DMS53 (cell line): ENCODE results near the gene IGBP1.
A peak's percentile ranks its signal among the peaks of the same experiment; 100 is the strongest.
"Not testable (repeated sequence)": the region's sequence is repeated elsewhere in the genome, so short reads cannot be mapped to it uniquely, and the experiment has no call there.

ENCODE experiments used
- DNase-seq: peaks from one replicate; lab custom pipeline; 2025; lab: John Stamatoyannopoulos, UW

The IGBP1 gene

GRCh38 chrX:70133303-70134115 lies at the start of gene IGBP1:
Gene IGBP1 (plus strand): TSS chrX:70133447. CDS start chrX:70133948, 501 bp downstream.
- DNase-seq = peak; percentile 96

GRCh38 chrX:70084592-70085240 lies 48.5 kb upstream of the IGBP1 start:
- DNase-seq = no peak

GRCh38 chrX:70087857-70088630 lies 45.2 kb upstream of the IGBP1 start:
- DNase-seq = peak; percentile 59

DNA sequence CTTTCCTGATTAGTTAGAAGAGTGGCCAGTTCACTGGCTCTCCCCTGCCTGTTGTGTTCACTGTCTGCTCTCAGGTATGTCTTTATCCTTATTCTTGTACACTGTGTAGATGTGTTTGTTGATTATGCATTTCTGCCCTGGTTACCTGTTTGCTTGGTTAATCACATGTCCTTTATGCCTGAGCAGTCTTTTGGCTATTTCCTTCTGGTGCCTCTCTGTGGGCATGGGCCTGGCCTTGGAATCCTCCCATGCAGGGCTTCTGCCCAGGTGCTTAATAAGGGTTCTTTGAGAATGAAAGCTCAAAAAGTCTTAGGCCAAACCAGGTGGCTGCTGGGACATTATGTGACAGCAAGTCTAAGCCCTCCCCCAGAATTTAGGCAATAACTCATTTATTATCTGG lies 44.5 kb upstream of the IGBP1 start:
- DNase-seq = peak; percentile 10

- DNase-seq = no peak
Measured at GRCh38 chrX:70089604-70090297, 43.5 kb upstream of the IGBP1 start.

DNA sequence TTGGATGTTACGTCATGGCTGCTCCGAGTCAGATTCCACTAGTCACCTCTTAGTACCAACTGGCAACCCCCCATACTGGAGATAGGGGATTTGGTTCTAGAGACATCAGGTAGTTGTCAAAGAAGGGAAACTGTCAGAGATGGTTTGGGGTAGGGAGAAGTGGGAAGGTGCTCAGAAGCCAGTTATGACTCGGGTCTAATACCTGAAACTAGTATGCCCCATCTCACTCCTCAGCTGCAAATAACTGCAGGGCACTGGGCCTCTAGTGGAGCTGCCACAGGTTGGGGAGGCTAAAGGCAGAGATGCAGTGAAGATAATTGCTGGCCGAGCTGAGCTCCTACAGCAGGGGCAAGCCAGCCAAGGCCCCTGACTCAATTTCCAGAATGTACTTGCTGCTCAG lies 41.0 kb upstream of the IGBP1 start:
- no peak for DNase-seq

GRCh38 chrX:70096052-70096451 lies 37.2 kb upstream of the IGBP1 start:
- peak; percentile 55 for DNase-seq

GRCh38 chrX:70105229-70105628 lies 28.0 kb upstream of the IGBP1 start:
- DNase-seq = no peak

DNA sequence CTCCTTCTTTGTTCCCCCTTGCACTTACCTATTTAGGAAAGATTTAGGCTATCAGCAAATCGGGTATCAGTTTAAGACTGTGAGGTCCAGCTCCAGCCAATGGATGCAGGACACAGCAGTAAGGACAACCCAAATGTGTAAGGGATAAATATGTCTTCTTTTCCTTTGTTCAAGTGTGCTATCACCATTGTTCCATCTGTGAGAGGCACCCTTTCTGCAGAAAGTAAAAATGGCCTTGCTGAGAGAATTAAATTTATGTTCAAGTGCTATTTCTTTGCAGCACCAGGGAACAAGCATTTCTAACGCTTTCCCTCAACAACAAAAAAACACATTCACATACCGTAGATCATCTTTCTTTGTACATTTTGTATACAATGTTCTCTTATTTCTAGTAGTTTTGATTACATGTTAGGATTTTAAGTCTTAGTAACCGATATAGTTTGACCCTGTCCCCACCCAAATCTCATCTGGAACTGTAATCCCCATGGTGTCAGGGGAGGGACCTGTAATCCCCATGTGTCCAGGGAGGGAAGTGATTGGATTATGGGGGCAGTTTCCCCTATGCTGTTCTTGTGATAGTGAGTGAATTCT lies 21.7 kb upstream of the IGBP1 start:
- not testable (repeated sequence) for DNase-seq

- DNase-seq = peak; percentile 60
Measured at GRCh38 chrX:70117738-70118137, 15.5 kb upstream of the IGBP1 start.

DNA sequence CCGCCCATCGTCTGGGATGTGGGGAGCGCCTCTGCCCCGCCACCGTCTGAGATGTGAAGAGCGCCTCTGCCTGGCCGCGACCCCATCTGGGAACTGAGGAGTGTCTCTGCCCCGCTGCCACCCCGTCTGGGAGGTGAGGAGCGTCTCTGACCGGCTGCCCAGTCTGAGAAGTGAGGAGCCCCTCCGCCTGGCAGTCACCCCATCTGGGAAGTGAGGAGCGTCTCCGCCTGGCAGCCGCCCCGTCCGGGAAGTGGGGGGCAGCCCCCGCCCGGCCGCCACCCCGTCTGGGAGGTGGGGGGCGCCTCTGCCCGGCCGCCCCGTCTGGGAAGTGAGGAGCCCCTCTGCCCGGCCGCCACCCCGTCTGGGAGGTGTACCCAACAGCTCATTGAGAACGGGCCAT lies 10.2 kb upstream of the IGBP1 start:
- not testable (repeated sequence) for DNase-seq

DNA sequence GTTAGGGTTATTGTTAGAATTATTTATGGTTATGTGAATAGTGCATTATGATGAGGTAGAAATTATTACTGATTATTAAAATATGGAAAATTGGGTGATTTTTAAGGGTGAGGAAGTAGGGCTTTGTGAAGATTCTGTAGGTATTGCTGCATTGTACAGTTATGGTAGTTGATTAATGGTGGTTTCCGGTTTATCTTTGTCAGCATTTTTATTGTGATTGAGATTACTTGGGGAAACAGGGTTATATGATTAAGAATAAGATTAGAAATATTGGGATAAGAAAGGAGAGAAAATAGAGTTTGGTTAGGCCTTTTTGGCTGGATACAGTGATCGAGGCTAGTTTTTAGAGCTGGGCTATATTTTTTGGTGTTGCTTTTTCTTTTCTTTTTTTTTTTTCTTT lies 8.6 kb upstream of the IGBP1 start:
- DNase-seq = no peak

DNA sequence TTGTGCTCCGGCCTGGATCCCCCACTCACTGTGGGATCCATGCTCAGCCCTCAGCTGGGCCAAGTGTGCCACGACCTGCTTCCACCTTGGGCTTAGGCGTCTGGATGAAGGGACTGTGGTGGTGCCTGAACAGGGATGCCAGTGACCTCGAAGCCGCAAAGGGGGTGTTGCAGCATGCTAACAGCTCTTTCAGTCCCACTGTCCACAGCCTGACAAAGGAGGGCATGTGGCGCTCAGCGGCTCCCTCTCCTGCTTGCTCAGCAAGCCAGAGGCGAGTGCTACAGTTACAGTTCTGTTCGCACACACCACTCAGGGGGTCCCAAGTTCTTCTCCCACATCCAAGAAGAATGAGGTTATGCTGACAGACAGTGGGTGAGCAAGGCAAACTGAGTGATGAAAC lies 5.2 kb upstream of the IGBP1 start:
- DNase-seq = no peak

DNA sequence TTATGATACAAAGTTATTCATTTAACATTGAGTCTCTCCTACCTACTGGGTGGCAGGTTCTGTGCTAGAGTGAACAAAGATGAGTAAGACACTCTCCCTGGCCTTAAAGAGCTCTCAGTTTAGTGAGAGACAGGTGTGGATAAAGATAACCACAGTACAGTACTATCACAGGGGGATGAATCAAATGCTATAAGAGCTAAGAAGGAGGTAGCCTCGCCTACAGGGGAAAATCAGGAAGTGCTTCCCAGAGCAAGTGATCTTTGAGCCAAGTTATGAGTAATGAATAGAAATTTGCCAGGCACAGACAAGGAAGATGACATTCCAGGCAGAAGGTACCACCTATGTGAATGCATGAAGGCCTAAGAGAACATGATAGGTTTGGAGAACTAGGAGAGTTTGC lies 3.4 kb upstream of the IGBP1 start:
- no peak for DNase-seq

DNA sequence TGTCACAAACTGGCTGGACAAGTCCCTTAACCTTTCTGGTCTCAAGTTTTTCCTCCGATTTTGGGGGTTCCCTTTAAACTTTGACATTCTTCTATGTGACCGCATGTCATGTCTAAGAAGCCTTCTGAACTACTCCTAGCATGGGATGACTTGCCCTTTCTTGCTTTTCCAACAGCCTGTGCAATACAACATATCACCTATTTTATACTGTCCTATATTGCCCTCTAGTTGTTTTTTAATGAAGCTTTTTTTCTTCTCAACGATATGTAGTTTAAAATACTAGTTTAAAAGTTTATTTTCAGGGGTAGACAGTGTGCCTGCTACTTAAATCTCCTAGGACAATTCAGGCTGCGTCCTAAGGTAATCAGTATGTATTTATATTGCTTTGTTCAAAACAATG lies 1.0 kb upstream of the IGBP1 start:
- DNase-seq = peak; percentile 41

DNA sequence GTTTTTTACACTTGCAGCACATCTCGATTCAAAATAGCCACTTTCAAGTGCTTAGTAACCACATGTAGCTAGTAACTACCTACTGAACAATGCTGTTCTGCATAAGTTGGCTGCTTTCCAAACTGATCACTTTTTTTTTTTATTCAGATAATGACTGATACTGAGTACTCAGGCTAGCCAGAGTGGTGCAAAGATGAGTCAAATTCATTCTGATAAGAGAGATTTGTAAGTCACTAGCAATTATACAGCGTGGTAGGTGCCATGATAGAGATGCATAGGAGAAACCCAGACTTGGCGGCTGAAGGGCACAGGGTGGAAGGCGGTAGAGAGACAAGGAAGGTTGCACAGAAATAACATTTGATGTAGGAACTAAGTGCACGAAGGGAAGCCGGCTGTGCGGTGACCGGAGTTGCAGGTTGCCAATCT lies 357 bp upstream of the IGBP1 start:
- peak; percentile 77 for DNase-seq

DNA sequence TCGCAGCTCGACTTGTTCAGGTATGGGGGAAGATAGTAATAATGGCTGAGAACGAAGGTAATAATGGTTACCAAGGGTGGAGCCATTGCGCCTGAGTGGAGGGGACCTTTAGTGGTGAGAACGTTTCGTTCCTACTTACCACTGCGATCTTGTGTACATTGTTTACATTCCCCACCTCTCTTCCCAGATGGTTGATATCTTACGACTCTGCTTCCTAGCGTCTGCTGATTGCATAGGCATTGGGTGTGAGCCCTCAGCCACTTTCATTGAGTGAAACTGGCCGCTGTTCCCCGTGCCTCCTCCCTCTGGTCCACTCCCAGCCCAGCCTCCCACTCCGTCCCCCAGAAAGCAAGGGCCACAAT lies 850 bp downstream of the IGBP1 start:
- peak; percentile 57 for DNase-seq

DNA sequence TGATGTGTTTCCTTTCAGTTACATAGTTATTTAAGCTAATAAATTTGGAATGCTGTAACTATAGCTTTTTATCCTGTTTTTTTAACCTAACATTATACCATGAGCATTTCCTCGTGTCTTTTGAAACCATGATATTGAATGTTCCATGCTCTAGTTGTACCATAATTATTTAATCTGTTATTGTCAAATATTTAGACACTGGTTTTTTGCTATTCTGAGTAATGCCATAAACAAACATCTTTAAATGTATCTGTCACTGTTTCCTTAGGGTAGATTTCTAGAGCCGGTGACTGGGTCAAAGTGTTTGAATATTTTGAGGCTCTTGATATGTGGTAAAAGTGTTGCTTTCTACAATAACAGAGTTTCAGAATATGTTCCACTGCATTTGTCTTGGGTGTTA lies 5.4 kb downstream of the IGBP1 start:
- no peak for DNase-seq

- no peak for DNase-seq
Measured at GRCh38 chrX:70139736-70140135, 6.5 kb downstream of the IGBP1 start.

DNA sequence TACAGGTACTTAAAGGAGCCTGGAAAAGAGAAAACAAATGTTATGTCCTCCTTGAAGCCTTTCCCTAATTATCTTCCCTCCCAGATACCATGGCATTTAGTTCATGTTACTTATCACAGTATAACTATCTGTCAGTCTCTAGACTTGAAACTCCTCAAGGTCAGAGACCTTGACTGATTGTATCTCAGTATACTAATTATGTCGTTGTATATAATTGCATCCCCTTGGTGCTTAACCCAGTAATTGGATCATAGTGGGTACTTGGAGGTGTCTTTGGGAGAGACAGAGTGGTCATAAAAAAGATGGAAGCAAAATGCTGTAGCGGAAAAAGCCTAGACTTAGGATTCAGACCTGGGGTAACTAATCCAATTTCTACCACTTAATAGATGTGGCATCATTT lies 8.1 kb downstream of the IGBP1 start:
- DNase-seq = no peak

GRCh38 chrX:70166601-70167590 lies 33.6 kb downstream of the IGBP1 start:
- DNase-seq = peak; percentile 61
